Neural crest cell (in vitro differentiated cells): ENCODE measurements around the gene FSTL4. TPM values are rescaled to one million over a fixed set of nuclear protein-coding genes. Genes with fewer than 3 reads are reported as not detected.

ENCODE experiments used
- DNase-seq: peaks from one replicate; pipeline ENCODE4 v3.0.0; 2021; ENCODE audit warnings: low read depth, mixed read lengths, low spot score
- H3K27ac Mint-ChIP-seq: one replicate; pipeline ENCODE4 v1.8.0; 2021; ENCODE audit warnings: mild to moderate bottlenecking, mixed read lengths; ENCODE audit not compliant: unreplicated experiment
- H3K27me3 Mint-ChIP-seq: 2 replicates; pipeline ENCODE4 v1.8.0; 2021; ENCODE audit warnings: low read depth, mild to moderate bottlenecking, mixed read lengths
- H3K36me3 Mint-ChIP-seq: 2 replicates; pipeline ENCODE4 v1.8.0; 2021; ENCODE audit warnings: low read depth, mild to moderate bottlenecking, mixed read lengths
- H3K4me1 Mint-ChIP-seq: 2 replicates; pipeline ENCODE4 v1.8.0; 2021; ENCODE audit warnings: mixed read lengths
- H3K4me3 Mint-ChIP-seq: one replicate; pipeline ENCODE4 v1.8.0; 2021; ENCODE audit warnings: mild to moderate bottlenecking, mixed read lengths
- H3K9me3 Mint-ChIP-seq: 2 replicates; pipeline ENCODE4 v1.8.0; 2021; ENCODE audit warnings: mixed read lengths
- total RNA-seq: library from RNA; stranded (reverse); gene quantifications from 2 replicates; pipeline ENCODE4 v1.2.1, GENCODE V29; 2021
- TF ChIP-seq, protein P1 (sequence below): fragments of 200-600 bp; sonication (generic); conservative IDR thresholded peaks from 2 replicates; pipeline ENCODE4 v1.5.0; 2021; ENCODE audit warnings: antibody characterized with exemption, mild to moderate bottlenecking

Gene FSTL4
- total RNA-seq, 1 donor from 2014 or later, result 2.0 TPM

DNA sequence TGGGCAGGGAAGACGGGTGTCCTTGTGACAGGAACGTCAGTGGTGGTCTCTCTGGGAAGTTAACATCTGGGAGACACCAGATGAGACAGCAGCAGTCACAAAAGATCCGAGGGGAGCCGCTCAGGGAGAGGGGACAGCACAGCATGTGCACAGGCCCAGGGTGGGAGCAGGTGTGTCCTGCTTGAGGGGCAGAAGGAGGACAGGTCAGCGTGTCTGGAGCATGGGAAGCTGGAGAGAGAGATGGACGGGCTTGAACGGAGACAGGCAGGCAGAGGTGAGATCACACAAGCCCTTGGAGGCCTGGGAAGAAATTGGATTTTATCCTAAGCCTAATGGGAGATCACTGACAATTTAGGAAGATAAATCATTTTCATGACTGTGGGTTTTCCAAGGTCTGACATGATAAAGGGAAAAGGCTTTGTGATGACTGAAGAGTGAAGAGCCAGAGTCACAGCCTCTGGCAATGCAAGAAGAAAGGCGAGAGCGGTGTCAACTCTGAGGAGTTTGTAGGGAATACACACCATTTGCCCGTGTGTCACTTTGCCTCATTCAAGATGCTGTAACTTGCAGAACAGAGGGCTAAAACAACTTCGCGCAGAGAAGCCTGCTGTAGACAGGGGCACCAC is 88.3 kb downstream of the FSTL4 start:
- Mint-ChIP-seq H3K27ac (peak overlapping the region; percentile 24), H3K4me3 (no peak overlapping the region), H3K4me1 (peaks cover 12% of the 10 kb centered on the region), H3K36me3 (no peaks in the 10 kb centered on the region), H3K27me3 (peaks cover 7% of the 10 kb centered on the region), H3K9me3 (no peaks in the 10 kb centered on the region)
- DNase-seq, result no peak
- TF ChIP-seq, protein P1, sequence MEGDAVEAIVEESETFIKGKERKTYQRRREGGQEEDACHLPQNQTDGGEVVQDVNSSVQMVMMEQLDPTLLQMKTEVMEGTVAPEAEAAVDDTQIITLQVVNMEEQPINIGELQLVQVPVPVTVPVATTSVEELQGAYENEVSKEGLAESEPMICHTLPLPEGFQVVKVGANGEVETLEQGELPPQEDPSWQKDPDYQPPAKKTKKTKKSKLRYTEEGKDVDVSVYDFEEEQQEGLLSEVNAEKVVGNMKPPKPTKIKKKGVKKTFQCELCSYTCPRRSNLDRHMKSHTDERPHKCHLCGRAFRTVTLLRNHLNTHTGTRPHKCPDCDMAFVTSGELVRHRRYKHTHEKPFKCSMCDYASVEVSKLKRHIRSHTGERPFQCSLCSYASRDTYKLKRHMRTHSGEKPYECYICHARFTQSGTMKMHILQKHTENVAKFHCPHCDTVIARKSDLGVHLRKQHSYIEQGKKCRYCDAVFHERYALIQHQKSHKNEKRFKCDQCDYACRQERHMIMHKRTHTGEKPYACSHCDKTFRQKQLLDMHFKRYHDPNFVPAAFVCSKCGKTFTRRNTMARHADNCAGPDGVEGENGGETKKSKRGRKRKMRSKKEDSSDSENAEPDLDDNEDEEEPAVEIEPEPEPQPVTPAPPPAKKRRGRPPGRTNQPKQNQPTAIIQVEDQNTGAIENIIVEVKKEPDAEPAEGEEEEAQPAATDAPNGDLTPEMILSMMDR, result no peak

DNA sequence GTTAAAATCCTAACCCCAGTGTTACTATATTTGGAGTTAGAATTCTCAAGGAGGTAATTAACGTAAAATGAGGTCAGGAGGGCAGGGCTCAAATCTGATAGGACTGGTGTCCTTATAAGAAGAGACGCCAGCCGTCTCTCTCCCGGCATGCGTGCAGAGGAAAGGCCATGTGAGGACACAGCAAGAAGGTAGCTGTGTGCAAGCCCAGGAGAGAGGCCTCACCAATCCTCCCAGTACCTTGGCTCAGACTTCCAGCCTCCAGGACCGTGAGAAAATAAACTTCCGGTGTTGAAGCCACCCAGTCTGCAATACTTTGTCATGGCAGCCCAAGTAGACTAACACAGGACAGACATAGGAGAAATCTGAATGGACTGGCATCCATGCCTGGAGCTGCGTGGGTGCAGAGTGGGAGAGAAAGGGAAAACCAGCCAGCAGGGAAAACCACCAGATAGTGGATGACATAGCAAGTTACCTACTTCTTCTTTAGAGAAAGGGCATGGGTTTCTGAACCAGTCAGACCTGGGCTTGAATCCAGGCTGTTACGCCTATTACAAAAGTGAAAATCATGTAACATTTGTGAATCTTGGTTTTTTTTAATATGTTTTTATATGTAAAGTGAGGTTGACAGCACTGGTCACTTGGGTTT is 89.2 kb downstream of the FSTL4 start:
- Mint-ChIP-seq H3K9me3 (no peaks in the 10 kb centered on the region), H3K27ac (no peak overlapping the region), H3K36me3 (no peaks in the 10 kb centered on the region), H3K4me3 (no peak overlapping the region), H3K27me3 (peaks cover 7% of the 10 kb centered on the region), H3K4me1 (peaks cover 12% of the 10 kb centered on the region)
- TF ChIP-seq, protein P1, result no peak
- no peak for DNase-seq

DNA sequence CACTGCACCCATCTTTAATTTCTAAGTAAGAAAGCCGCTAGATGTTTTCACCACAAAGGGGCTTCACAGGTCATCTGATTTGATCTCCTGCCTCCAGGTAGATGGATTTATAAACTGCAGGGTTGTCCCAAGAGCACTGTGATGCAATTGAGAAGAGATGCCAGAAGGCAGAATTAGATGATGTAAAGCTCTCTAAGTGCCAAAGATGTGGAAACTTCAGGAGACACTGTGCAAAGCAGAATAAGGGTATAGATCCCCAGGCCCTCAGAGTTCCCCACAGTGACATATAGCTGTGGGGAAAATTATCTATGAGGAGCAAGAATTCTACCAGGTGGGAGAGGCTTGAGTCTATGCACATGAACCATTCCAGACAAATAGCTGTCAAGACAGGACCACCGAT is 90.5 kb downstream of the FSTL4 start:
- peaks cover 7% of the 10 kb centered on the region for H3K27me3 Mint-ChIP-seq
- H3K27ac Mint-ChIP-seq, result no peak overlapping the region
- DNase-seq, result no peak
- H3K36me3 Mint-ChIP-seq, result no peaks in the 10 kb centered on the region
- TF ChIP-seq, protein P1, result no peak
- H3K4me1 Mint-ChIP-seq, result peaks cover 12% of the 10 kb centered on the region
- H3K9me3 Mint-ChIP-seq, result no peaks in the 10 kb centered on the region
- H3K4me3 Mint-ChIP-seq, result no peak overlapping the region

DNA sequence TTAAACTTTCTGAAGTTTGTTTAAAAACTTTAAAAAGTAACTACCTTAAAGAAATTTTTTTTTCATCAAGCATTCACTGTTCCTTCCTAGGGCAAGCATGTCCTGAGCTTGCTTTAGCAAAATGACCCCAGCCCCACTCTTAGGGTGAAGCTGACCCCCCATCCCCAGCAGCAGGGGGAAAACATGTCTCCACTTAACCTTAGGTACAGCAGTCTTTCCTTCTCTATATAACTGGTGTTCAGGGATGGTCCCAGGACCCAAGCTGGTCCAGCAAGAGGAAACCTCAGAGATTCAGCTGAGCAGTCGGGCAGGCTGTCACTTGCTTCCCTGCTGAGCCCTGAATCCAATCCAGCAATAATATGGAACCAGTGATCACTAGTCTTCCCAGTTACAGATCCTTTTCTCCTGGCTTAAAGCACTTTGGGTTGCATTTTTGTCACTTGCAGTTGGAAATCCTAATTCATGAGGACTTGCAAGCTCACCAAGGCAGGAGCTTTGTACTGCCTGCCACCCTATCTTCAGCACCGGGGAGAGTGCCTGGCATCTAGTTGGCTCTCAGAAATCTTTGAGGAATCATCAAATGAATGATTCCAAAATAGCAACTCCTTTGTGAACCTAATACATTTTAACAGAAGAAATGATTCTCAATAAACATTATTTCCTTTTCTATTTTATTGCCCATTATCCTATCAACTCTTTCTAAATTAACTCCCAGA is 91.2 kb downstream of the FSTL4 start:
- TF ChIP-seq, protein P1, result no peak
- peaks cover 7% of the 10 kb centered on the region for H3K27me3 Mint-ChIP-seq
- peaks cover 17% of the 10 kb centered on the region for H3K4me1 Mint-ChIP-seq
- DNase-seq, result no peak
- H3K4me3 Mint-ChIP-seq, result no peak overlapping the region
- H3K9me3 Mint-ChIP-seq, result no peaks in the 10 kb centered on the region
- H3K27ac Mint-ChIP-seq, result no peak overlapping the region
- no peaks in the 10 kb centered on the region for H3K36me3 Mint-ChIP-seq

DNA sequence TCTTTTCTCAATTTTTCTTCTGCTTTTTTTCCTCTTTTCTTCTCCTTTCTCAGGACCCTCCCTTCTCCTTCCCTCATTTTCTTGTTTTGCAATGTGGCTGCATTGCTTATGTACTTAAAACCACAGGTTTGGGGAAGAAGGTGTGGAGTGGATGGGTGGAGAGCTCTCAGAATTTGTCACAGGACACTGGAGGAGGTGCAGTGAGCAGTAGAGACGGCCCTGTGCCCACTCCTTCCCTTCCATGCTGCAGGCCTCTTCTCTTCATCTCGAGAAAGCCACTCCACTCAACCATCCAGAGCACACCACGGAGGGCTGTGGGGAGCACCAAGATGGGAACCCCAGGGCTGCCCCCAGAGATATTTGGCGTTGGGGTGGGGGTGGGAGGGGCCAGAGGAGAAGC is 92.3 kb downstream of the FSTL4 start:
- peaks cover 7% of the 10 kb centered on the region for H3K27me3 Mint-ChIP-seq
- H3K4me1 Mint-ChIP-seq, result peaks cover 13% of the 10 kb centered on the region
- H3K36me3 Mint-ChIP-seq, result no peaks in the 10 kb centered on the region
- no peaks in the 10 kb centered on the region for H3K9me3 Mint-ChIP-seq
- no peak overlapping the region for H3K4me3 Mint-ChIP-seq
- DNase-seq, result no peak
- TF ChIP-seq, protein P1, result no peak
- no peak overlapping the region for H3K27ac Mint-ChIP-seq
